GM10266 (cell line): Measurements from ENCODE around the gene SAMD4A.

Experiments
- DNase-seq: peaks from one replicate; pipeline ENCODE4 v3.0.0; 2012; ENCODE audit errors: extremely low spot score
- TF ChIP-seq, protein P1 (sequence below): IDR thresholded peaks from 2 replicates; pipeline ENCODE4 v1.5.1; 2012; ENCODE audit warnings: mild to moderate bottlenecking, low read depth; ENCODE audit not compliant: control insufficient read depth, insufficient read depth; ENCODE audit errors: missing control alignments

SAMD4A gene

GRCh38 chr14:54582334-54582733 lies 15.4 kb downstream of the SAMD4A start:
- TF ChIP-seq, protein P1, sequence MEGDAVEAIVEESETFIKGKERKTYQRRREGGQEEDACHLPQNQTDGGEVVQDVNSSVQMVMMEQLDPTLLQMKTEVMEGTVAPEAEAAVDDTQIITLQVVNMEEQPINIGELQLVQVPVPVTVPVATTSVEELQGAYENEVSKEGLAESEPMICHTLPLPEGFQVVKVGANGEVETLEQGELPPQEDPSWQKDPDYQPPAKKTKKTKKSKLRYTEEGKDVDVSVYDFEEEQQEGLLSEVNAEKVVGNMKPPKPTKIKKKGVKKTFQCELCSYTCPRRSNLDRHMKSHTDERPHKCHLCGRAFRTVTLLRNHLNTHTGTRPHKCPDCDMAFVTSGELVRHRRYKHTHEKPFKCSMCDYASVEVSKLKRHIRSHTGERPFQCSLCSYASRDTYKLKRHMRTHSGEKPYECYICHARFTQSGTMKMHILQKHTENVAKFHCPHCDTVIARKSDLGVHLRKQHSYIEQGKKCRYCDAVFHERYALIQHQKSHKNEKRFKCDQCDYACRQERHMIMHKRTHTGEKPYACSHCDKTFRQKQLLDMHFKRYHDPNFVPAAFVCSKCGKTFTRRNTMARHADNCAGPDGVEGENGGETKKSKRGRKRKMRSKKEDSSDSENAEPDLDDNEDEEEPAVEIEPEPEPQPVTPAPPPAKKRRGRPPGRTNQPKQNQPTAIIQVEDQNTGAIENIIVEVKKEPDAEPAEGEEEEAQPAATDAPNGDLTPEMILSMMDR: no peak
- DNase-seq: no peak

GRCh38 chr14:54584097-54584496 lies 17.2 kb downstream of the SAMD4A start:
- TF ChIP-seq, protein P1: no peak

DNA sequence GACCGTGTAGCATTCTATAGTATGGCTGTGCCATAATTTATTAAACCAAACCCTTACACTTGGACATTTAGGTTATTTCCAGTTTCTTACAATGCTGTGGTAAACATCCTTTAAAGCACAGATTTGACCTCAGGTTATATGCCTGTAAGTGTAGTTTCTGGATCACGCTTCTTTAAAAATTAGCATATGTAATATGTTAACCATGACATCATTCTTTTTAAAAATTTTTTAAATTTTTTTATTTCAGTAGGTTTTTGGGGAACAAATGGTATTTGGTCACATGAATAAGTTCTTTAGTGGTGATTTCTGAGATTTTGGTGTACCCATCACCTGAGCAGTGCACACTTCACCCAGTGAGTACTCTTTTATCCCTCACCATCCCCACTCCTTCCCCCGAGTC lies 18.3 kb downstream of the SAMD4A start:
- TF ChIP-seq, protein P1: no peak
- DNase-seq: no peak

More at GRCh38 chr14:54584097-54584496, 17.2 kb downstream of the SAMD4A start:
- DNase-seq: no peak

DNA sequence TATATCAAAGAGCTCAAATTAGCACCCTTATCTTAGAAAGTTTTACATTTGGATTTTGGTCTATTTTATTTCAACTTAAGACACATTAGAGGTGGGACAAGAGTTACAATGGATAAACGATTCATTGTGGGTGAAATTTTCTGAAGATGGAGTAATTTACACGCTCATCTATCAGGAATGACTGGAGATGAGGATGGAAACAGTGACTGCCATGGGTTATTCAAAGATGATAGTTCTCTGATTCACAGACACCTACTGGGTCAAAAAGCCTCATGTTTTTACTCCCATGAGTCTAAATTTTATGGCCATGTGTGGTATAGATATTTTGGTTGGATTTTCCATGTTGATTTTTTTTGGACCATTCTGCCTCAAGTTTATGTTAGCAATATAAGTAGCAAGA lies 22.1 kb downstream of the SAMD4A start:
- TF ChIP-seq, protein P1: no peak
- DNase-seq: no peak

- TF ChIP-seq, protein P1: no peak
- no peak for DNase-seq
Observed at GRCh38 chr14:54589843-54590242, 22.9 kb downstream of the SAMD4A start.

DNA sequence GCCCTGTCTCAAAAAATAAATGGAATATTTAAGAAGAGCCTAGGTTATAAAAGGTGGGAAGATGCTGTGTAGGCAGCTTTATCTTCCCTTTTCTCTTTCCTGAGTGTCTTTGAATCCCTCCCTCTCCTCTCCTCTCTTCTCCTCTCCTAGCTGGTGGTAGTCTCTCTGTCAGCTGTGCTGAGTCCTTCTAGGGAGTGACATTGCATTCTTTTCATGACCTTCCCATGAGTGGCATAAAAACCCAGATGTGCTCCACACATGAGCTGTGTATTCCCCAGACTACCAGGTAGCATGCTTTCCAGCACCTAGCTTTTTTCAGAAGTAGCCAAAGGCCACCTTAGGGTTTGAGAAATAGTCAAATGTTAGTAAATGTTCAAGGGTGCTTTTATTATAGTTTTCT lies 23.6 kb downstream of the SAMD4A start:
- DNase-seq: no peak
- TF ChIP-seq, protein P1: no peak

GRCh38 chr14:54591461-54591860 lies 24.5 kb downstream of the SAMD4A start:
- TF ChIP-seq, protein P1: no peak
- no peak for DNase-seq
